K562 (cell line): ENCODE measurements around the gene CSRNP2. TPM values are rescaled to one million over a fixed set of nuclear protein-coding genes. Genes with fewer than 3 reads are reported as not detected.

Source experiments
- ARID1B ChIP-seq: fragments of 450-650 bp; IDR thresholded peaks from 2 replicates; pipeline ENCODE4 v1.6.1; 2016; ENCODE audit warnings: antibody characterized with exemption, mild to moderate bottlenecking, inconsistent platforms
- ARID3B ChIP-seq: fragments of 250-450 bp; sonication (Bioruptor Pico); IDR thresholded peaks from 2 replicates; pipeline ENCODE4 v1.4.0; 2020; ENCODE audit warnings: borderline replicate concordance
- CAMTA2 ChIP-seq: fragments of 250-450 bp; sonication (Bioruptor Pico); conservative IDR thresholded peaks from 2 replicates; pipeline ENCODE4 v1.5.1; 2022
- CGGBP1 ChIP-seq: fragments of 250-450 bp; sonication (Bioruptor Pico); IDR thresholded peaks from 2 replicates; pipeline ENCODE4 v1.9.0; 2021; ENCODE audit warnings: mild to moderate bottlenecking
- E2F8 ChIP-seq: fragments of 450-650 bp; IDR thresholded peaks from 2 replicates; pipeline ENCODE4 v1.7.1; 2018; ENCODE audit warnings: mild to moderate bottlenecking, low read depth; ENCODE audit not compliant: partially characterized antibody
- FIP1L1 ChIP-seq: fragments of 200-400 bp; formaldehyde crosslinking; IDR thresholded peaks from 2 replicates; pipeline ENCODE4 v1.6.1; 2018; ENCODE audit warnings: mild to moderate bottlenecking, low read depth, low read length; ENCODE audit not compliant: poor library complexity, severe bottlenecking
- MECOM ChIP-seq: fragments of 250-450 bp; sonication (Bioruptor Pico); IDR thresholded peaks from 2 replicates; pipeline ENCODE4 v1.8.0; 2022; ENCODE audit warnings: inconsistent platforms
- MNT ChIP-seq, 2 experiments: fragments of 450-650 bp; conservative IDR thresholded peaks; 2 replicates each; pipeline ENCODE4 v1.6.1; 2017; ENCODE audit warnings: mild to moderate bottlenecking in 2 of 2, moderate library complexity in 2 of 2
- NRF1 ChIP-seq, 2 experiments: fragments of 450-650 bp; IDR thresholded peaks in 1 of 2; conservative IDR thresholded peaks in 1 of 2; 2 replicates each; pipeline ENCODE4 v1.6.1; 2014; ENCODE audit warnings: mild to moderate bottlenecking in 2 of 2
- PHTF2 ChIP-seq: fragments of 250-450 bp; sonication (Bioruptor Pico); IDR thresholded peaks from 2 replicates; pipeline ENCODE4 v1.5.0; 2021; ENCODE audit warnings: mild to moderate bottlenecking
- PML ChIP-seq: IDR thresholded peaks from 2 replicates; pipeline ENCODE4 v1.6.1; 2012; ENCODE audit warnings: low read length, inconsistent platforms
- RAD51 ChIP-seq: fragments of 450-650 bp; IDR thresholded peaks from 2 replicates; pipeline ENCODE4 v1.7.1; 2016; ENCODE audit warnings: low read depth, mild to moderate bottlenecking, borderline replicate concordance
- SRSF3 ChIP-seq: fragments of 200-400 bp; formaldehyde crosslinking; IDR thresholded peaks from 2 replicates; pipeline ENCODE4 v1.6.1; 2016; ENCODE audit warnings: mild to moderate bottlenecking, low read length, moderate library complexity; ENCODE audit not compliant: insufficient read depth
- USF1 ChIP-seq: sonication (generic); formaldehyde crosslinking; IDR thresholded peaks from 2 replicates; pipeline ENCODE4 v1.9.0; 2022; ENCODE audit warnings: mild to moderate bottlenecking, missing genetic modification reagents
- ZNF395 ChIP-seq: fragments of 200-800 bp; sonication (Bioruptor generic); IDR thresholded peaks from 2 replicates; pipeline ENCODE4 v1.6.1; 2017; ENCODE audit warnings: missing genetic modification characterization, missing compliant biosample characterization
- ZNF445 ChIP-seq: fragments of 250-450 bp; sonication (Bioruptor Pico); IDR thresholded peaks from 2 replicates; pipeline ENCODE4 v1.4.0; 2020; ENCODE audit warnings: low read depth, mild to moderate bottlenecking, moderate library complexity
- ZNF561 ChIP-seq: fragments of 450-650 bp; formaldehyde crosslinking; conservative IDR thresholded peaks from 2 replicates; pipeline ENCODE4 v1.4.0; 2020; ENCODE audit warnings: mild to moderate bottlenecking, moderate library complexity
- ZNF79 ChIP-seq: fragments of 250-450 bp; sonication (Bioruptor Pico); IDR thresholded peaks from 2 replicates; pipeline ENCODE4 v1.4.0; 2020; ENCODE audit warnings: low read depth, mild to moderate bottlenecking, moderate library complexity
- polyA plus RNA-seq, 8 experiments: library from polyadenylated mRNA; depleted of rRNA in 4 of 8; stranded (reverse) in 5 of 8; unstranded in 3 of 8; fragments of >200 nt; fragmentation: Nextera tagmentation in 2 of 8; fragmentation: Illumina TruSeq in 1 of 8; extraction: Ambion mirVana in 2 of 8; extraction: Trizol in 1 of 8; gene quantifications; 2 replicates each; pipeline versions ENCODE4 v1.2.1 to v1.2.3, GENCODE V29; 2011 to 2014; ENCODE audit warnings: inconsistent platforms in 1 of 8, missing spikeins in 1 of 8
- total RNA-seq, 7 experiments: library from RNA; depleted of rRNA in 6 of 7; stranded (reverse); fragments of >200 nt in 6 of 7; fragmentation: Illumina TruSeq in 2 of 7; extraction: Trizol in 2 of 7; gene quantifications; 2 replicates each; pipeline versions ENCODE4 v1.2.1 to v1.2.3, GENCODE V29; 2011 to 2021; ENCODE audit warnings: low replicate concordance in 1 of 7

Gene CSRNP2
- total and polyA plus RNA-seq, 9 of the 15 experiments (the other 6 are each of a cell fraction or from before 2014, with no cell fraction given), result 1.6 to 13.9 (median 5.9) TPM

GRCh38 chr12:51025836-51026638 lies 57.4 kb downstream of the CSRNP2 start, which contains the start of gene SLC11A2 (continued):
- TF ChIP-seq MNT (conservative IDR thresholded peaks at IDR 0.05) (peak; percentile 79 to 88), ARID1B (peak; percentile 39; the same call in 1 of the 2 replicates), FIP1L1 (peak; percentile 58), ZNF395 (peak; percentile 36; the same call in 1 of the 2 replicates), RAD51 (peak; percentile 78; the same call in 1 of the 2 replicates), E2F8 (no peak), MECOM (CRISPR knock-in tag) (no peak), PHTF2 (CRISPR knock-in tag) (no peak), USF1 (peak; percentile 45), ZNF79 (CRISPR knock-in tag) (no peak), ZNF561 (CRISPR knock-in tag) (no peak), NRF1 (conservative IDR thresholded peaks at IDR 0.05 in 1 of 2, IDR thresholded peaks at IDR 0.05 in 1 of 2) (peak; percentile 75 to 81), CAMTA2 (CRISPR knock-in tag) (0 out of 2 replicates have a peak, but pooled peaks have one; percentile 20), SRSF3 (0 out of 2 replicates have a peak, but pooled peaks have one; percentile 62), ZNF445 (no peak), CGGBP1 (CRISPR knock-in tag) (no peak), ARID3B (CRISPR knock-in tag) (no peak), PML (peak; percentile 39; the same call in 1 of the 2 replicates)
